ENCODE results near the gene BCL2L2.
"Not testable (repeated sequence)": the region's sequence is repeated elsewhere in the genome, so short reads cannot be mapped to it uniquely, and the experiment has no call there.

The BCL2L2 gene

DNA sequence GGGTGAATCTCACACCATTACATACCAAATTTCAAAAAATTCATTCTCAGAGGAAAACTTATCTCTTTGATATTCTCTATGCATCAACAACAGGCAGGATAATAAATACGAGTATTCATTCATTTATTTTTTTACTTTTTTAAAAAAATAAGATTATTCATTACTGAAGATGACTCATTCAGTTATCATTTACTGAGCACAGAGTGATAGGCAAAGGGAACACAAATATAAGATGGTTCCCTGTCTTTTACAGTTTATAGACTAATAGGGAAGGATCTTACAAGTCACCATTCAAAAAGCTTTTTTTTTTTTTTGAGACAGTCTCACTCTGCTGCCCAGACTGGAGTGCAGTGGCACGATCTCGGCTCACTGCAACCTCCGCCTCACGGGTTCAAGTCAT, 9.7 kb downstream of the BCL2L2 start:
- Histone ChIP-seq H3K4me1 (ENCODE audit: control insufficient read depth, insufficient read depth, low read length) (peaks cover 9% of the 10 kb centered on the region), H3K9me3 (ENCODE audit: control insufficient read depth in 2 of 2, low read length in 2 of 2) (no peaks in the 10 kb centered on the region), H3K27ac (ENCODE audit: low read length) (no peak overlapping the region), H3K27me3 (ENCODE audit: control insufficient read depth in 1 of 2, insufficient read depth in 2 of 2, low read length in 2 of 2) (no peaks in the 10 kb centered on the region), H3K4me3 (ENCODE audit: low read length in 2 of 2) (no peak overlapping the region), H3K9ac (ENCODE audit: low read length in 2 of 2) (no peak overlapping the region), H3K36me3 (ENCODE audit: control insufficient read depth in 2 of 2, insufficient read depth in 2 of 2, low read length in 2 of 2) (no peaks in the 10 kb centered on the region)

DNA sequence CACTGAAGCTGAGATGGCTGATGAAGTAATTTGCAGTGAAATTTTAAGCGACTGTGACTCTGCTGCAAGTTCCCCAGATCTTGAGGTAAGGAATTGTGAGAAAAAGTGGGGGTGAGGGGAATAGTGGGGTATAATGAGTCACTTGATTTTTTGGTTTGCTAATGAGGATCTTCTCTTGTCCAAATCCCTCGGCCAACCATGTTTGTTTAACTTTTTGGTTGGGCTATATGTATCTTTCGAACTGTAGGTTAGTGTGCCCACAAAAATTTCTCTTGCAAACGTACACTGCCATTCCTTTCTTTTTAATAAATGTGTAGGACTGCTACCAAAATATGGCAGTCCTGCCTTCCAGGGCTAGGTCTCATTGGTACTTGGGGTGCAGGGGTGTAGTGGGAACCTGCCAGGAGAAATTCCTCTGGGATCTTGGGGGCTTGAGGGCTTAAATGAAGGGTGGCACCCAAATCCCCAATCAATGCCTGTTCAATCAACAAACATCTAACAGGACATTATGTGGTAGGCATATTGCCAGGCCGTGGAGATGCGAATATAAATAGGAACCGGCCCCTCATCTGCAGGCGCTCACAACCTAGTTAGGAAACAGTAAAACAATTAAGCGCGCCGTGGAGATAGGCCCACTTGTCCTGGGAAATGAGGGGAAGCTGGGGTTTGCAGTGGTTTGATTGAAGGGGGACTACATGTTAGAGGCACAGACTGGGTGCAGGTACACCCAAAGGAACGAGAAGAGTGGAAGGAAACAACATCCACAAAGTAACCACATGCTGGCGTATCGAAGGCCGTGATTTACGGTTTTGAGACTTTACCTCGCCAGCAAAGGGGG, 13.3 kb downstream of the BCL2L2 start:
- Histone ChIP-seq H3K9me3 (ENCODE audit: control insufficient read depth in 2 of 2, low read length in 2 of 2) (no peaks in the 10 kb centered on the region), H3K27ac (ENCODE audit: low read length) (peak overlapping the region; percentile 98), H3K36me3 (ENCODE audit: control insufficient read depth in 2 of 2, insufficient read depth in 2 of 2, low read length in 2 of 2) (peaks cover 17 to 20% of the 10 kb centered on the region in 2 donors), H3K9ac (ENCODE audit: low read length in 2 of 2) (peak overlapping the region; percentile 39 to 90), H3K27me3 (ENCODE audit: control insufficient read depth in 1 of 2, insufficient read depth in 2 of 2, low read length in 2 of 2) (no peaks in the 10 kb centered on the region), H3K4me3 (ENCODE audit: low read length in 2 of 2) (peak overlapping the region; percentile 48 to 80), H3K4me1 (ENCODE audit: control insufficient read depth, insufficient read depth, low read length) (peaks cover 22% of the 10 kb centered on the region)

DNA sequence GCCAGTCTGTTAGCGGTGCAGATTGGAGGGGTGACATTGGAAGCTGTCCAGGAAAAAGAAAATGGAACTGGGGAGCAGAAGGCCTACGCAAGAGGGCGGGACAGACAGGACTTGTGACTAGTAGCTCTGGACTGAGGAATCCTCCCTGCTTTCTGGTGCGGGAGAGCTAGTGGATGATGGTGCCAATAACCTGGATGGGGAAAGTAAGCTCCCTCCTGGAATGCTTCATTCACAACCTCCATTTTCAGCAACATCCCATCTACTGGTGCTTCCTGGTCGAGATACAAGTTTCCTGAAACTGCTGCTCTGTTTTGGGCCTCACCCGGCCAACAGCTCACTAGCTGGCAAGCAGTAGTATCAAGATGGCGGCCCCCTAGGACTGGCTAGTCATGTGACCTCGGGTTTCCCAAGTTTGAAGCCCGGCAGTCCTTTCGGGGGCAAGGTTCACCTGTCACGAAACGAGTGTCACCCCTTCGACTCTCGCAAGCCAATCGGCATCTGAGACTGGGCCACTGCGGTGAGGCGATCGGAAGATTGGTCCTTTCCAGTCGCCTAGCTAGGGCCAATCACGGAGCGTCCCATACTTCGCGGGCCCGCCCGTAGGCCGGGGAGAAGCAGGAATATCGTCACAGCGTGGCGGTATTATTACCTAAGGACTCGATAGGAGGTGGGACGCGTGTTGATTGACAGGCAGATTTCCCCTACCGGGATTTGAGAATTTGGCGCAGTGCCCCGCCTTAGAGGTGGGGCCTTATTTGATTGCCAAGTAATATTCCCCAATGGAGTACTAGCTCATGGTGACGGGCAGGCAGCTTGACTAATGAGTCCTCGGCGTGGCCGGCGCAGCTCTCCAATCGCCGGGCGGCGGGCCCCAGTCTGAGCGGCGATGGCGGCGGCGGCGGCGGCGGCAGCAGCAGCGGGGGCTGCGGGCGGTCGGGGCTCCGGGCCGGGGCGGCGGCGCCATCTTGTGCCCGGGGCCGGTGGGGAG, 14.2 kb downstream of the BCL2L2 start, which contains the start of gene PABPN1:
Gene PABPN1 (plus strand): TSS at position 874 of the 988 bp plus-strand sequence. CDS start 13 bp downstream, at position 887.
- Histone ChIP-seq H3K4me3 (ENCODE audit: low read length in 2 of 2) (peak within 1 kb of the TSS; percentile 86 to 92), H3K27me3 (ENCODE audit: control insufficient read depth in 1 of 2, insufficient read depth in 2 of 2, low read length in 2 of 2) (no peaks in the 10 kb centered on the region), H3K4me1 (ENCODE audit: control insufficient read depth, insufficient read depth, low read length) (peaks cover 22% of the 10 kb centered on the region)

DNA sequence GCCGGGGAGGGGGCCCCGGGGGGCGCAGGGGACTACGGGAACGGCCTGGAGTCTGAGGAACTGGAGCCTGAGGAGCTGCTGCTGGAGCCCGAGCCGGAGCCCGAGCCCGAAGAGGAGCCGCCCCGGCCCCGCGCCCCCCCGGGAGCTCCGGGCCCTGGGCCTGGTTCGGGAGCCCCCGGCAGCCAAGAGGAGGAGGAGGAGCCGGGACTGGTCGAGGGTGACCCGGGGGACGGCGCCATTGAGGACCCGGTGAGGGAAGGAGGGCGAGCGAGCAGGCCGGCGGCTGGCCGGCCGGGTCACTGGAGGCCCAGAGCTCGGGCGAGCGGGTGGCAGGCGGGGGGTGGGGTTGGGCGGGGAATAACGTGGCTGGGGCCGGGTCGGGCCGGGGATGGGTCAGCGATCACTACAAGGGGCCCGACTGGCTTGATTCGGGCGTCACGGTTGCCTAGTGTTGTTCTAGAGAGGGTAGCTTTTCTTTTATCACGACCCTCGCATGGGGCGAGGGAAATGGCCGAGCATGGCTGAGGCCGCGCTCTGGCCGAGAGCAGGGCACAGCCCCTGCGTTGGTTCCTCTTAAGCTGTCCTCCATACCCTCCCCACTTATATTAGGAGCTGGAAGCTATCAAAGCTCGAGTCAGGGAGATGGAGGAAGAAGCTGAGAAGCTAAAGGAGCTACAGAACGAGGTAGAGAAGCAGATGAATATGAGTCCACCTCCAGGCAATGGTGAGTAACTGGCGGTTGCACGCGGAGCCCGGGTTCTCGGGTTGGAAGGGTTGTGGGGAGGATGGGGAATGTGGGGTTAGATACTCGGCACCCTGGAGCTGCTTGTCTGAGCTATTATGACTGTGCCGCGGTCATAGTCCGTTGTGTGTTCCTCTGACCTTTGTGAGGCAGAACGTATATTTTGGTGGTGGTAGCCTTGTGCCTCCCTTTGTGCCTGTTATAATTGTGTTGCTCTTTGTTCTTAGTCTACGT, 15.2 kb downstream of the BCL2L2 start:
- Histone ChIP-seq H3K36me3 (ENCODE audit: control insufficient read depth in 2 of 2, insufficient read depth in 2 of 2, low read length in 2 of 2) (peaks cover 17 to 21% of the 10 kb centered on the region in 2 donors), H3K27ac (ENCODE audit: low read length) (peak overlapping the region; percentile 67), H3K27me3 (ENCODE audit: control insufficient read depth in 1 of 2, insufficient read depth in 2 of 2, low read length in 2 of 2) (no peaks in the 10 kb centered on the region), H3K9me3 (ENCODE audit: control insufficient read depth in 2 of 2, low read length in 2 of 2) (no peaks in the 10 kb centered on the region), H3K4me3 (ENCODE audit: low read length in 2 of 2) (peak overlapping the region; percentile 86 to 92), H3K4me1 (ENCODE audit: control insufficient read depth, insufficient read depth, low read length) (peaks cover 22% of the 10 kb centered on the region), H3K9ac (ENCODE audit: low read length in 2 of 2) (peak overlapping the region; percentile 89 to 93)

More for the DNA sequence above, 14.2 kb downstream of the BCL2L2 start, which contains the start of gene PABPN1:
- Histone ChIP-seq H3K27ac (ENCODE audit: low read length) (peak within 1 kb of the TSS; percentile 98), H3K9me3 (ENCODE audit: control insufficient read depth in 2 of 2, low read length in 2 of 2) (no peaks in the 10 kb centered on the region), H3K9ac (ENCODE audit: low read length in 2 of 2) (peak within 1 kb of the TSS; percentile 90 to 93), H3K36me3 (ENCODE audit: control insufficient read depth in 2 of 2, insufficient read depth in 2 of 2, low read length in 2 of 2) (peaks cover 17 to 21% of the 10 kb centered on the region in 2 donors)

DNA sequence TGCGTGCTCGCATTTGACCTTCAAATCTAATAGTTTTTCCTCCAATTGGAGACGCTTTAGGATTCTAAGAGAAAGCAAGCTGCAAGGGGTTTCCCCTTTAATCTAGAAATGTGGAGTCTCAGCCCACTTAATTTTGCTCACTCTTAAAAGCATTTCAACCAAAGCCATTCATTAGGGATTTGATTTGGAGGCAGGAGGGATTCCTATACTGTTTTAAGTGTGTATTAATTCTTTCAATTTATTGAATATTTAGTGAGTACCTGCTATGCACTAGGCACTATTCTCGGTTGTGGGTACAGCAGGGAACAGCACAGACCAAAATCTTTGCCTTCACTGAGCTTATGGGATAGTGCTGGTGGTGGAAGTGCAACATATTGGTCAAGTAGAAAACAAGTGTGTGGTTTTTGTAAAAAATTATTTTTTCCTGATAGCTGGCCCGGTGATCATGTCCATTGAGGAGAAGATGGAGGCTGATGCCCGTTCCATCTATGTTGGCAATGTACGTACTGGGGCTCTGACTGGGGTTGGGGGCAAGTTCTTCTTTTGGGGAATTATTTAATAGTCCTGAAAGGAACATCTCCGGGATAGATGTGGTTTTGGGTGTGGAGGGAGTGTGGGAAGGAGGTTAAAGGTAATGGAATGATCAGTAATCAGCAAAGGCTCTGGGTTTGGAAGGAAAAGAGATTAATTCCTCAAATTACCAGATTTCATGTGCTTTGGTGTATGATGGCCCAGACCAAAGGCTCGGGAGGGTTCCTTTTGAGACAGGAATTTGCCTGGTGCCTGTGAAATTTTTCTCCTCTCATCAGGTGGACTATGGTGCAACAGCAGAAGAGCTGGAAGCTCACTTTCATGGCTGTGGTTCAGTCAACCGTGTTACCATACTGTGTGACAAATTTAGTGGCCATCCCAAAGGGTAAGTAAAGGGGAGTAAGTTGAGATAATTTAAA, 16.2 kb downstream of the BCL2L2 start:
- H3K27ac ChIP-seq (ENCODE audit: low read length): peak overlapping the region; percentile 60
- H3K36me3 ChIP-seq (ENCODE audit: control insufficient read depth in 2 of 2, insufficient read depth in 2 of 2, low read length in 2 of 2): peaks cover 17 to 21% of the 10 kb centered on the region in 2 donors
- no peaks in the 10 kb centered on the region for H3K27me3 ChIP-seq (ENCODE audit: control insufficient read depth in 1 of 2, insufficient read depth in 2 of 2, low read length in 2 of 2)
- peaks cover 22% of the 10 kb centered on the region for H3K4me1 ChIP-seq (ENCODE audit: control insufficient read depth, insufficient read depth, low read length)
- peak overlapping the region; percentile 86 to 92 for H3K4me3 ChIP-seq (ENCODE audit: low read length in 2 of 2)
- H3K9me3 ChIP-seq (ENCODE audit: control insufficient read depth in 2 of 2, low read length in 2 of 2): no peaks in the 10 kb centered on the region
- H3K9ac ChIP-seq (ENCODE audit: low read length in 2 of 2): peak overlapping the region; percentile 89 to 93

DNA sequence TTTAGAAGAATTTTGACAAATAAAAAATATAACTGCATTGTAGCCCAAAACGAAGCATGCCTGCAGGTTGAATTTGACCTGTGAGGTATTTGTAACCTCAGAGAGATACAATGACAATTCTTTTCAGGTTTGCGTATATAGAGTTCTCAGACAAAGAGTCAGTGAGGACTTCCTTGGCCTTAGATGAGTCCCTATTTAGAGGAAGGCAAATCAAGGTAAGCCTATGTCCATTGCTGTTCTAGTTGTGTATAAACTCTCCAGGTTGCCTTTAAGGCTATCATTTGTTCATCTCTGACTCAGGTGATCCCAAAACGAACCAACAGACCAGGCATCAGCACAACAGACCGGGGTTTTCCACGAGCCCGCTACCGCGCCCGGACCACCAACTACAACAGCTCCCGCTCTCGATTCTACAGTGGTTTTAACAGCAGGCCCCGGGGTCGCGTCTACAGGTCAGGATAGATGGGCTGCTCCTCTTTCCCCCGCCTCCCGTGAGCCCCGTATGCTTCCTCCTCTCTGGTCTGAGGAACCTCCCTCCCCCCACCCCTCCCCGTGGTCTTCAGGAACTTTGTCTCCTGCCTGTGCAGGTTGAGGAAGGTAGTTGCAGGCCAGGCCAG, 17.3 kb downstream of the BCL2L2 start:
- H3K4me1 ChIP-seq (ENCODE audit: control insufficient read depth, insufficient read depth, low read length): peaks cover 22% of the 10 kb centered on the region
- no peak overlapping the region for H3K4me3 ChIP-seq (ENCODE audit: low read length in 2 of 2)
- no peak overlapping the region for H3K9ac ChIP-seq (ENCODE audit: low read length in 2 of 2)

DNA sequence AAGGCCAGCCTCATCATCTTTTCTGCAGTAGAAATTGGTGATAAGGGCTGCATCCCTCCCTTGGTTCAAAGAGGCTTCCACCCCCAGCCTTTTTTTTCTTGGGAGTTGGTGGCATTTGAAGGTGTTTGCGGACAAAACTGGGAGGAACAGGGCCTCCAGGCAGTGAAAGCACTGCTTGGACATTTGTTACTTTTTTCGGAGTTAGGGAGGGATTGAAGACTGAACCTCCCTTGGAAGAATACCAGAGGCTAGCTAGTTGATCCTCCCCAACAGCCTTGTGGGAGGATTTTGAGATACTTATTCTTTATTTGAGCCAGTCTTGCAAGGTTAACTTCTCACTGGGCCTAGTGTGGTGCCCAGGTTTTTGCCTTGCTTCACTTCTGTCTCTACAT, 17.8 kb downstream of the BCL2L2 start:
- no peak overlapping the region for H3K4me3 ChIP-seq (ENCODE audit: low read length in 2 of 2)
- H3K36me3 ChIP-seq (ENCODE audit: control insufficient read depth in 2 of 2, insufficient read depth in 2 of 2, low read length in 2 of 2): peaks cover 17 to 21% of the 10 kb centered on the region in 2 donors
- no peaks in the 10 kb centered on the region for H3K9me3 ChIP-seq (ENCODE audit: control insufficient read depth in 2 of 2, low read length in 2 of 2)
- H3K27ac ChIP-seq (ENCODE audit: low read length): no peak overlapping the region
- no peaks in the 10 kb centered on the region for H3K27me3 ChIP-seq (ENCODE audit: control insufficient read depth in 1 of 2, insufficient read depth in 2 of 2, low read length in 2 of 2)
- H3K9ac ChIP-seq (ENCODE audit: low read length in 2 of 2): no peak overlapping the region
- peaks cover 22% of the 10 kb centered on the region for H3K4me1 ChIP-seq (ENCODE audit: control insufficient read depth, insufficient read depth, low read length)

More for the DNA sequence above, 17.3 kb downstream of the BCL2L2 start:
- no peak overlapping the region for H3K27ac ChIP-seq (ENCODE audit: low read length)
- no peaks in the 10 kb centered on the region for H3K9me3 ChIP-seq (ENCODE audit: control insufficient read depth in 2 of 2, low read length in 2 of 2)
- H3K27me3 ChIP-seq (ENCODE audit: control insufficient read depth in 1 of 2, insufficient read depth in 2 of 2, low read length in 2 of 2): no peaks in the 10 kb centered on the region
- H3K36me3 ChIP-seq (ENCODE audit: control insufficient read depth in 2 of 2, insufficient read depth in 2 of 2, low read length in 2 of 2): peaks cover 17 to 21% of the 10 kb centered on the region in 2 donors

DNA sequence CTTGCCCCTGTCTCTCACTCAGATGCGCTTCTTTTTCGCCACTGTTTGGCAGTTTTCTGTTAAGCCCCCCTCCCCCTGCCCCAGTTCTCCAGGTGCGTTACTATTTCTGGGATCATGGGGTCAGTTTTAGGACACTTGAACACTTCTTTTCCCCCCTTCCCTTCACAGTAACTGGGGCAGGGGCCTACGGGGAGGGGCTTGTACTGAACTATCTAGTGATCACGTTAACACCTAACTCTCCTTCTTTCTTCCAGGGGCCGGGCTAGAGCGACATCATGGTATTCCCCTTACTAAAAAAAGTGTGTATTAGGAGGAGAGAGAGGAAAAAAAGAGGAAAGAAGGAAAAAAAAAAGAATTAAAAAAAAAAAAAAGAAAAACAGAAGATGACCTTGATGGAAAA, 18.4 kb downstream of the BCL2L2 start:
- H3K27ac ChIP-seq (ENCODE audit: low read length): no peak overlapping the region
- H3K27me3 ChIP-seq (ENCODE audit: control insufficient read depth in 1 of 2, insufficient read depth in 2 of 2, low read length in 2 of 2): no peaks in the 10 kb centered on the region
- no peak overlapping the region for H3K4me3 ChIP-seq (ENCODE audit: low read length in 2 of 2)
- H3K36me3 ChIP-seq (ENCODE audit: control insufficient read depth in 2 of 2, insufficient read depth in 2 of 2, low read length in 2 of 2): peaks cover 17 to 21% of the 10 kb centered on the region in 2 donors
- no peaks in the 10 kb centered on the region for H3K9me3 ChIP-seq (ENCODE audit: control insufficient read depth in 2 of 2, low read length in 2 of 2)
- peaks cover 20% of the 10 kb centered on the region for H3K4me1 ChIP-seq (ENCODE audit: control insufficient read depth, insufficient read depth, low read length)
- no peak overlapping the region for H3K9ac ChIP-seq (ENCODE audit: low read length in 2 of 2)

DNA sequence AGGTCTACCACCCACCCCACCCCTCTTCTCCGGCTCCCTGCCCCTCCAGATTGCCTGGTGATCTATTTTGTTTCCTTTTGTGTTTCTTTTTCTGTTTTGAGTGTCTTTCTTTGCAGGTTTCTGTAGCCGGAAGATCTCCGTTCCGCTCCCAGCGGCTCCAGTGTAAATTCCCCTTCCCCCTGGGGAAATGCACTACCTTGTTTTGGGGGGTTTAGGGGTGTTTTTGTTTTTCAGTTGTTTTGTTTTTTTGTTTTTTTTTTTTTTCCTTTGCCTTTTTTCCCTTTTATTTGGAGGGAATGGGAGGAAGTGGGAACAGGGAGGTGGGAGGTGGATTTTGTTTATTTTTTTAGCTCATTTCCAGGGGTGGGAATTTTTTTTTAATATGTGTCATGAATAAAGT, 19.1 kb downstream of the BCL2L2 start:
- not testable (repeated sequence) for H3K27ac ChIP-seq (ENCODE audit: low read length); H3K9ac ChIP-seq (ENCODE audit: low read length in 2 of 2); H3K27me3 ChIP-seq (ENCODE audit: control insufficient read depth in 1 of 2, insufficient read depth in 2 of 2, low read length in 2 of 2); H3K4me3 ChIP-seq (ENCODE audit: low read length in 2 of 2); H3K9me3 ChIP-seq (ENCODE audit: control insufficient read depth in 2 of 2, low read length in 2 of 2)
- peaks cover 17 to 21% of the 10 kb centered on the region in 2 donors for H3K36me3 ChIP-seq (ENCODE audit: control insufficient read depth in 2 of 2, insufficient read depth in 2 of 2, low read length in 2 of 2)
- H3K4me1 ChIP-seq (ENCODE audit: control insufficient read depth, insufficient read depth, low read length): peaks cover 13% of the 10 kb centered on the region
